Measurements from ENCODE around the gene L1CAM.

DNA sequence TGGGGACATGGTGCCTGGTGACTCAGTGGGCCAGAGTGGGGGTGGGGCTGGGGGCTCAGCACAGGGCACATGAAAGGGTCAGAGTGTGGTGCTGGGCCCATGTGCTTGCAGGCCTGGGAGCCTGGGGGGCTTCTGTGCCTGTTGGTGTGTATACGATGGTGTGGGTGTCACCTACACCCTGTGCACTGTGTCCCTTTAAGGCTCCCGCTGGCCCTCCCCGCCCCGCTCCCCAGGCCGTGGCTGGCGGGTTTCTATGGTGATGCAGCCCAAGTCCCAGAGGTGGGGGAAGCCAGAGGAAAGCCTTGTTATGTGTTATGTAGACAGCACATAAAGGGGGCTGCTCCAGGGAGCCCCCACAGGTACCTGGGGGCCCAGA, 5.5 kb downstream of the L1CAM start:
- no peak for TF ChIP-seq POLR2AphosphoS5 (IDR thresholded peaks at IDR 0.05; ENCODE audit: low read depth, low read length)
- TF ChIP-seq, protein P1, sequence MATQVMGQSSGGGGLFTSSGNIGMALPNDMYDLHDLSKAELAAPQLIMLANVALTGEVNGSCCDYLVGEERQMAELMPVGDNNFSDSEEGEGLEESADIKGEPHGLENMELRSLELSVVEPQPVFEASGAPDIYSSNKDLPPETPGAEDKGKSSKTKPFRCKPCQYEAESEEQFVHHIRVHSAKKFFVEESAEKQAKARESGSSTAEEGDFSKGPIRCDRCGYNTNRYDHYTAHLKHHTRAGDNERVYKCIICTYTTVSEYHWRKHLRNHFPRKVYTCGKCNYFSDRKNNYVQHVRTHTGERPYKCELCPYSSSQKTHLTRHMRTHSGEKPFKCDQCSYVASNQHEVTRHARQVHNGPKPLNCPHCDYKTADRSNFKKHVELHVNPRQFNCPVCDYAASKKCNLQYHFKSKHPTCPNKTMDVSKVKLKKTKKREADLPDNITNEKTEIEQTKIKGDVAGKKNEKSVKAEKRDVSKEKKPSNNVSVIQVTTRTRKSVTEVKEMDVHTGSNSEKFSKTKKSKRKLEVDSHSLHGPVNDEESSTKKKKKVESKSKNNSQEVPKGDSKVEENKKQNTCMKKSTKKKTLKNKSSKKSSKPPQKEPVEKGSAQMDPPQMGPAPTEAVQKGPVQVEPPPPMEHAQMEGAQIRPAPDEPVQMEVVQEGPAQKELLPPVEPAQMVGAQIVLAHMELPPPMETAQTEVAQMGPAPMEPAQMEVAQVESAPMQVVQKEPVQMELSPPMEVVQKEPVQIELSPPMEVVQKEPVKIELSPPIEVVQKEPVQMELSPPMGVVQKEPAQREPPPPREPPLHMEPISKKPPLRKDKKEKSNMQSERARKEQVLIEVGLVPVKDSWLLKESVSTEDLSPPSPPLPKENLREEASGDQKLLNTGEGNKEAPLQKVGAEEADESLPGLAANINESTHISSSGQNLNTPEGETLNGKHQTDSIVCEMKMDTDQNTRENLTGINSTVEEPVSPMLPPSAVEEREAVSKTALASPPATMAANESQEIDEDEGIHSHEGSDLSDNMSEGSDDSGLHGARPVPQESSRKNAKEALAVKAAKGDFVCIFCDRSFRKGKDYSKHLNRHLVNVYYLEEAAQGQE (IDR thresholded peaks at IDR 0.05; ENCODE audit: insufficient read depth in 1 of 2, low read depth in 2 of 2, low read length in 2 of 2), result no peak
